C4-2B (cell line): ENCODE results near the gene C16orf78.

Source experiments
- ZFX ChIP-seq: fragments of 450-650 bp; IDR thresholded peaks from 2 replicates; pipeline ENCODE4 v1.6.1; 2017
- TF ChIP-seq, protein P1 (sequence below): fragments of 450-650 bp; conservative IDR thresholded peaks from 2 replicates; pipeline ENCODE4 v1.5.1; 2017; ENCODE audit warnings: mild to moderate bottlenecking

DNA sequence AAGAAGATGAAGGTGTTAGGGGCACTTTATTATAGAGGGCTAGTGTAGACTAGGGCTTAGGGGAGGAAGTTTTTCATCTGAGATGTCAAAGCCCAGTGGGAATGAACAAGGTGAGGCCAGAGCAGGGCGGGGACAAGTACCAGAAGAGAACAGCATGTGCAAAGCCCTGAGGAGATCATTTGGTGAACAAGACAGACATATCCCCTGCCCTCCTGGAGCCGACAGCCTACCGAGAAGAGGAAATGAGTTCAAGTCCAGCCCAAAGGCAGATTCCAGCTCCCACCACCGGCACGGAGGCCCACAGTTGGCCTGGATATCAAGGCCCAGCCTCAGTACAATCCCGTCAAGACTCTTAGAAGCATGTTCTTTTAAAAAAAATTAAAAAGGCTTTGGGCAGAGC, 61.1 kb downstream of the C16orf78 start:
- TF ChIP-seq, protein P1, sequence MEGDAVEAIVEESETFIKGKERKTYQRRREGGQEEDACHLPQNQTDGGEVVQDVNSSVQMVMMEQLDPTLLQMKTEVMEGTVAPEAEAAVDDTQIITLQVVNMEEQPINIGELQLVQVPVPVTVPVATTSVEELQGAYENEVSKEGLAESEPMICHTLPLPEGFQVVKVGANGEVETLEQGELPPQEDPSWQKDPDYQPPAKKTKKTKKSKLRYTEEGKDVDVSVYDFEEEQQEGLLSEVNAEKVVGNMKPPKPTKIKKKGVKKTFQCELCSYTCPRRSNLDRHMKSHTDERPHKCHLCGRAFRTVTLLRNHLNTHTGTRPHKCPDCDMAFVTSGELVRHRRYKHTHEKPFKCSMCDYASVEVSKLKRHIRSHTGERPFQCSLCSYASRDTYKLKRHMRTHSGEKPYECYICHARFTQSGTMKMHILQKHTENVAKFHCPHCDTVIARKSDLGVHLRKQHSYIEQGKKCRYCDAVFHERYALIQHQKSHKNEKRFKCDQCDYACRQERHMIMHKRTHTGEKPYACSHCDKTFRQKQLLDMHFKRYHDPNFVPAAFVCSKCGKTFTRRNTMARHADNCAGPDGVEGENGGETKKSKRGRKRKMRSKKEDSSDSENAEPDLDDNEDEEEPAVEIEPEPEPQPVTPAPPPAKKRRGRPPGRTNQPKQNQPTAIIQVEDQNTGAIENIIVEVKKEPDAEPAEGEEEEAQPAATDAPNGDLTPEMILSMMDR: no peak
- no peak for TF ChIP-seq ZFX
